Retinal pigment epithelial cell (primary cell): Measurements from ENCODE around the gene ADRB2.

Experiments used
- DNase-seq: peaks from one replicate; pipeline ENCODE4 v3.0.0-alpha.2; 2010; ENCODE audit warnings: low read depth
- H3K4me3 ChIP-seq: 2 replicates; pipeline ENCODE4 v1.5.1; 2011; ENCODE audit warnings: mild to moderate bottlenecking, low read length, control low read depth, moderate library complexity
- CTCF ChIP-seq: conservative IDR thresholded peaks from 2 replicates; pipeline ENCODE4 v1.5.1; 2011; ENCODE audit warnings: low read depth, low read length, control low read depth, inconsistent platforms

Gene ADRB2

GRCh38 chr5:148805326-148806290 is 20.8 kb upstream of the ADRB2 start:
- no peak for TF ChIP-seq CTCF
- no peak overlapping the region for H3K4me3 ChIP-seq
- no peak for DNase-seq

- no peak for TF ChIP-seq CTCF
- DNase-seq: no peak
- no peak overlapping the region for H3K4me3 ChIP-seq
Measured at GRCh38 chr5:148806520-148806931, 19.9 kb upstream of the ADRB2 start.

- TF ChIP-seq CTCF: no peak
- no peak overlapping the region for H3K4me3 ChIP-seq
- DNase-seq: no peak
Measured at GRCh38 chr5:148807851-148808250, 18.6 kb upstream of the ADRB2 start.

GRCh38 chr5:148808864-148809642 is 17.4 kb upstream of the ADRB2 start:
- DNase-seq: no peak

GRCh38 chr5:148809781-148810524 is 16.5 kb upstream of the ADRB2 start:
- no peak for DNase-seq
- no peak for TF ChIP-seq CTCF
- H3K4me3 ChIP-seq: no peak overlapping the region

More at GRCh38 chr5:148808864-148809642, 17.4 kb upstream of the ADRB2 start:
- H3K4me3 ChIP-seq: no peak overlapping the region
- no peak for TF ChIP-seq CTCF

GRCh38 chr5:148810823-148811222 is 15.6 kb upstream of the ADRB2 start:
- TF ChIP-seq CTCF: no peak
- no peak overlapping the region for H3K4me3 ChIP-seq

More at GRCh38 chr5:148810823-148811222, 15.6 kb upstream of the ADRB2 start:
- no peak for DNase-seq
